H1 (cell line): Measurements from ENCODE around the gene RFX2. TPM values are rescaled to one million over a fixed set of nuclear protein-coding genes. Genes with fewer than 3 reads are reported as not detected.

Source experiments
- ATF2 ChIP-seq: IDR thresholded peaks from 2 replicates; pipeline ENCODE4 v1.6.1; 2012; ENCODE audit warnings: low read length, inconsistent platforms
- ATF3 ChIP-seq: IDR thresholded peaks from 2 replicates; pipeline ENCODE4 v1.6.1; 2011; ENCODE audit warnings: low read depth, mild to moderate bottlenecking, low read length; ENCODE audit not compliant: insufficient read depth
- CHD2 ChIP-seq: IDR thresholded peaks from 2 replicates; pipeline ENCODE4 v1.6.1; 2012; ENCODE audit warnings: low read length, improper control_type of control experiment
- FOSL1 ChIP-seq: IDR thresholded peaks from 2 replicates; pipeline ENCODE4 v1.6.1; 2011; ENCODE audit warnings: mild to moderate bottlenecking, low read depth, low read length, moderate library complexity; ENCODE audit not compliant: insufficient read depth
- MAX ChIP-seq: IDR thresholded peaks from 2 replicates; pipeline ENCODE4 v1.6.1; 2012; ENCODE audit warnings: inconsistent platforms
- POLR2A ChIP-seq, 2 experiments: IDR thresholded peaks; 1 replicate in 1 of 2; 2 replicates in 1 of 2; pipeline ENCODE4 v1.6.1; 2011; ENCODE audit warnings: low read depth in 2 of 2, low read length in 2 of 2, mild to moderate bottlenecking in 2 of 2; ENCODE audit errors: control extremely low read depth in 1 of 2
- POU5F1 ChIP-seq: IDR thresholded peaks from 2 replicates; pipeline ENCODE4 v1.6.1; 2011; ENCODE audit warnings: low read depth, mild to moderate bottlenecking, low read length, moderate library complexity
- polyA plus RNA-seq, 7 experiments: library from polyadenylated mRNA; depleted of rRNA in 3 of 7; stranded (reverse) in 5 of 7; unstranded in 2 of 7; fragments of >200 nt in 5 of 7; fragments of 200-250 nt in 2 of 7; gene quantifications; 1 replicate in 5 of 7; 2 replicates in 1 of 7; 4 replicates in 1 of 7; pipeline versions ENCODE4 v1.2.1 to v1.2.3, GENCODE V29; 2011 to 2013; ENCODE audit warnings: missing spikeins in 2 of 7, mixed read lengths in 2 of 7
- total RNA-seq: library from RNA; stranded (reverse); fragmentation: NEBNext Ultra II Directional; extraction: Animal tissue kit (Norgen Biotek cat#: 25700); gene quantifications from 2 replicates; pipeline ENCODE4 v1.2.1, GENCODE V29; 2021

The RFX2 gene
- total and polyA plus RNA-seq, 2 of the 8 experiments (the other 6 are each of a cell fraction or from before 2014, with no cell fraction given) = 4.8 to 5.3 TPM

GRCh38 chr19:6113616-6114188 is 3.4 kb upstream of the RFX2 start (continued):
- TF ChIP-seq ATF2 = no peak
- TF ChIP-seq CHD2 = no peak
- no peak for TF ChIP-seq POU5F1
- TF ChIP-seq FOSL1 = no peak
- no peak for TF ChIP-seq ATF3
- TF ChIP-seq MAX = no peak
- TF ChIP-seq POLR2A (IDR thresholded peaks at IDR 0.05; ENCODE audit: control extremely low read depth in 1 of 2, low read depth in 2 of 2, low read length in 2 of 2) = no peak
